ENCODE data around the gene C4orf54. TPM values are rescaled to one million over a fixed set of nuclear protein-coding genes. Genes with fewer than 3 reads are reported as not detected.

C4orf54 gene
- polyA plus RNA-seq, 1 donor from 2014 or later: not detected

DNA sequence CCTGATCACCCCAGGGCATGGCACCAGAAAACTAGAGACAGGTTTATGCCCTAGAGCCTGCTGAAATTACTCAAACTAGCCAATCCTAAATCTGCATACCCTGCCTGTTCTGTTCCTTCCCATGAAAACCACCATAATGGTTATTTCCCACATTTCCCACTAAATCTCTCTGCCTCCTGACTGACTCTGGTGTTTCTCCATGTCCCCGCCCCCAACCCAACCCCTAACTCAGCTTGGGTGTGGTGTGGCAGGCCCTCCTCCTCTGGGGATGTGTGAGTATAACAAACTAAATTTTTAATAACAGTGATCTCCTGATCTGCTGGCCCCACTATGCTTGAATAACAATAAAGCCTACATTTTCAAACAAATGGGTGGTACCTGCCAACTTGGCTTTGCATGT is 35.5 kb upstream of the C4orf54 start:
- Histone ChIP-seq H3F3A (ENCODE audit: insufficient read depth, low read length, poor library complexity, severe bottlenecking) (no peaks in the 10 kb centered on the region), H3K36me3 (ENCODE audit: insufficient read depth, low read length) (no peaks in the 10 kb centered on the region), H3K27ac (ENCODE audit: low read length) (no peak overlapping the region), H3K4me2 (ENCODE audit: low read length) (no peak overlapping the region), H3K27me3 (ENCODE audit: insufficient read depth, low read depth, low read length) (no peaks in the 10 kb centered on the region), H4K20me1 (ENCODE audit: insufficient read depth) (no peaks in the 10 kb centered on the region), H3K9me3 (ENCODE audit: low read length) (no peaks in the 10 kb centered on the region), H2AFZ (ENCODE audit: low read depth, low read length) (no peak overlapping the region), H3K4me3 (ENCODE audit: low read length) (no peak overlapping the region), H3K9ac (ENCODE audit: low read length) (no peak overlapping the region), H3K9me2 (ENCODE audit: insufficient read depth, low read length) (no peaks in the 10 kb centered on the region), H3K79me2 (replicated peaks; ENCODE audit: insufficient read depth, low read length) (no peaks in the 10 kb centered on the region)
- TF ChIP-seq, protein P1, sequence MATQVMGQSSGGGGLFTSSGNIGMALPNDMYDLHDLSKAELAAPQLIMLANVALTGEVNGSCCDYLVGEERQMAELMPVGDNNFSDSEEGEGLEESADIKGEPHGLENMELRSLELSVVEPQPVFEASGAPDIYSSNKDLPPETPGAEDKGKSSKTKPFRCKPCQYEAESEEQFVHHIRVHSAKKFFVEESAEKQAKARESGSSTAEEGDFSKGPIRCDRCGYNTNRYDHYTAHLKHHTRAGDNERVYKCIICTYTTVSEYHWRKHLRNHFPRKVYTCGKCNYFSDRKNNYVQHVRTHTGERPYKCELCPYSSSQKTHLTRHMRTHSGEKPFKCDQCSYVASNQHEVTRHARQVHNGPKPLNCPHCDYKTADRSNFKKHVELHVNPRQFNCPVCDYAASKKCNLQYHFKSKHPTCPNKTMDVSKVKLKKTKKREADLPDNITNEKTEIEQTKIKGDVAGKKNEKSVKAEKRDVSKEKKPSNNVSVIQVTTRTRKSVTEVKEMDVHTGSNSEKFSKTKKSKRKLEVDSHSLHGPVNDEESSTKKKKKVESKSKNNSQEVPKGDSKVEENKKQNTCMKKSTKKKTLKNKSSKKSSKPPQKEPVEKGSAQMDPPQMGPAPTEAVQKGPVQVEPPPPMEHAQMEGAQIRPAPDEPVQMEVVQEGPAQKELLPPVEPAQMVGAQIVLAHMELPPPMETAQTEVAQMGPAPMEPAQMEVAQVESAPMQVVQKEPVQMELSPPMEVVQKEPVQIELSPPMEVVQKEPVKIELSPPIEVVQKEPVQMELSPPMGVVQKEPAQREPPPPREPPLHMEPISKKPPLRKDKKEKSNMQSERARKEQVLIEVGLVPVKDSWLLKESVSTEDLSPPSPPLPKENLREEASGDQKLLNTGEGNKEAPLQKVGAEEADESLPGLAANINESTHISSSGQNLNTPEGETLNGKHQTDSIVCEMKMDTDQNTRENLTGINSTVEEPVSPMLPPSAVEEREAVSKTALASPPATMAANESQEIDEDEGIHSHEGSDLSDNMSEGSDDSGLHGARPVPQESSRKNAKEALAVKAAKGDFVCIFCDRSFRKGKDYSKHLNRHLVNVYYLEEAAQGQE (IDR thresholded peaks at IDR 0.05; ENCODE audit: borderline replicate concordance): no peak
- TF ChIP-seq EZH2 (IDR thresholded peaks at IDR 0.05; ENCODE audit: borderline replicate concordance, insufficient read depth, low read length, poor library complexity, severe bottlenecking): no peak
- no peak for TF ChIP-seq SMC3 (conservative IDR thresholded peaks at IDR 0.05; ENCODE audit: poor library complexity)
- TF ChIP-seq RAD21 (conservative IDR thresholded peaks at IDR 0.05): no peak
- TF ChIP-seq, protein P2, sequence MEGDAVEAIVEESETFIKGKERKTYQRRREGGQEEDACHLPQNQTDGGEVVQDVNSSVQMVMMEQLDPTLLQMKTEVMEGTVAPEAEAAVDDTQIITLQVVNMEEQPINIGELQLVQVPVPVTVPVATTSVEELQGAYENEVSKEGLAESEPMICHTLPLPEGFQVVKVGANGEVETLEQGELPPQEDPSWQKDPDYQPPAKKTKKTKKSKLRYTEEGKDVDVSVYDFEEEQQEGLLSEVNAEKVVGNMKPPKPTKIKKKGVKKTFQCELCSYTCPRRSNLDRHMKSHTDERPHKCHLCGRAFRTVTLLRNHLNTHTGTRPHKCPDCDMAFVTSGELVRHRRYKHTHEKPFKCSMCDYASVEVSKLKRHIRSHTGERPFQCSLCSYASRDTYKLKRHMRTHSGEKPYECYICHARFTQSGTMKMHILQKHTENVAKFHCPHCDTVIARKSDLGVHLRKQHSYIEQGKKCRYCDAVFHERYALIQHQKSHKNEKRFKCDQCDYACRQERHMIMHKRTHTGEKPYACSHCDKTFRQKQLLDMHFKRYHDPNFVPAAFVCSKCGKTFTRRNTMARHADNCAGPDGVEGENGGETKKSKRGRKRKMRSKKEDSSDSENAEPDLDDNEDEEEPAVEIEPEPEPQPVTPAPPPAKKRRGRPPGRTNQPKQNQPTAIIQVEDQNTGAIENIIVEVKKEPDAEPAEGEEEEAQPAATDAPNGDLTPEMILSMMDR (IDR thresholded peaks at IDR 0.05; ENCODE audit: poor library complexity, severe bottlenecking): no peak
- TF ChIP-seq TAF1 (IDR thresholded peaks at IDR 0.05; ENCODE audit: low read depth): no peak
- no peak for TF ChIP-seq EP300 (conservative IDR thresholded peaks at IDR 0.05; ENCODE audit: poor library complexity, severe bottlenecking)

DNA sequence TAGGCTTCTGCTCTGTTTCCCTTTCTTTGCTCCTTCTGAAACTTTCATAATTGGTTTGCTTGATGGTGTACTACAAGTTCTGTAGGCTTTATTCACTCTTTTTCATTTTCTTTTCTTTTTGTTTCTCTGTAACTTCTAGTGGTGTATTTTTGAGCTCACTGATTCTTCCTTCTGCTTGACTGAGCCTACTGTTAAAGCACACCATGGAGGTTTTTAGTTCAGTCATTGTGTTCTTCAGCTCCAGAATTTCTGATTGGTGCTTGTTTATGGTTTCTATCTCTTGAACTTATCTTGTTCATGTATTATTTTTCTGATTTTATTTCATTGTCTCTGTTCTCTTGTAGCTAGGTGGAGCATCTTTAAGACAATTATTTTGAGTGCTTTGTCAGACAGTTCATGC is 33.4 kb upstream of the C4orf54 start:
- Histone ChIP-seq H3F3A (ENCODE audit: insufficient read depth, low read length, poor library complexity, severe bottlenecking) (no peaks in the 10 kb centered on the region), H3K9me2 (ENCODE audit: insufficient read depth, low read length) (no peaks in the 10 kb centered on the region), H3K36me3 (ENCODE audit: insufficient read depth, low read length) (no peaks in the 10 kb centered on the region), H3K27me3 (ENCODE audit: insufficient read depth, low read depth, low read length) (no peaks in the 10 kb centered on the region), H2AFZ (ENCODE audit: low read depth, low read length) (no peak overlapping the region), H3K27ac (ENCODE audit: low read length) (no peak overlapping the region), H3K4me3 (ENCODE audit: low read length) (no peak overlapping the region), H3K9ac (ENCODE audit: low read length) (no peak overlapping the region), H3K9me3 (ENCODE audit: low read length) (no peaks in the 10 kb centered on the region), H4K20me1 (ENCODE audit: insufficient read depth) (no peaks in the 10 kb centered on the region), H3K79me2 (replicated peaks; ENCODE audit: insufficient read depth, low read length) (no peaks in the 10 kb centered on the region), H3K4me2 (ENCODE audit: low read length) (no peak overlapping the region)
- no peak for TF ChIP-seq TAF1 (IDR thresholded peaks at IDR 0.05; ENCODE audit: low read depth)
- TF ChIP-seq POLR2AphosphoS5 (IDR thresholded peaks at IDR 0.05): no peak
- no peak for TF ChIP-seq EP300 (conservative IDR thresholded peaks at IDR 0.05; ENCODE audit: poor library complexity, severe bottlenecking)
- no peak for TF ChIP-seq RAD21 (conservative IDR thresholded peaks at IDR 0.05)
- no peak for TF ChIP-seq MXI1 (conservative IDR thresholded peaks at IDR 0.05; ENCODE audit: poor library complexity, severe bottlenecking)
- TF ChIP-seq SMC3 (conservative IDR thresholded peaks at IDR 0.05; ENCODE audit: poor library complexity): no peak
- no peak for TF ChIP-seq EZH2 (IDR thresholded peaks at IDR 0.05; ENCODE audit: borderline replicate concordance, insufficient read depth, low read length, poor library complexity, severe bottlenecking)
- TF ChIP-seq, protein P1 (IDR thresholded peaks at IDR 0.05; ENCODE audit: borderline replicate concordance): no peak
- TF ChIP-seq, protein P2 (IDR thresholded peaks at IDR 0.05; ENCODE audit: poor library complexity, severe bottlenecking): no peak
